Neural cell (in vitro differentiated cells): ENCODE results near the gene LYPLAL1. TPM values are rescaled to one million over a fixed set of nuclear protein-coding genes. Genes with fewer than 3 reads are reported as not detected.

ENCODE experiments used
- H2AFZ ChIP-seq: fragments of 200-600, 300-800 bp; sonication (generic), shearing (Covaris generic); 2 replicates; pipeline ENCODE4 v1.6.0; 2014; ENCODE audit warnings: low read depth, mild to moderate bottlenecking, antibody characterized with exemption, low read length, moderate library complexity
- H3F3A ChIP-seq: fragments of 200-600 bp; shearing (Covaris generic); 2 replicates; pipeline ENCODE4 v1.6.1; 2016; ENCODE audit warnings: mild to moderate bottlenecking, moderate library complexity, mixed read lengths, antibody characterized with exemption, low read length; ENCODE audit not compliant: insufficient read depth, poor library complexity, severe bottlenecking
- H3K27ac ChIP-seq: fragments of 200-600, 300-800 bp; sonication (generic), shearing (Covaris generic); 2 replicates; pipeline ENCODE4 v1.5.1; 2014; ENCODE audit warnings: mild to moderate bottlenecking, low read length, moderate library complexity
- H3K27me3 ChIP-seq: fragments of 300-800, 200-600 bp; sonication (generic), shearing (Covaris generic); 2 replicates; pipeline ENCODE4 v1.6.0; 2014; ENCODE audit warnings: mild to moderate bottlenecking, low read depth, low read length, moderate library complexity; ENCODE audit not compliant: insufficient read depth
- H3K36me3 ChIP-seq: fragments of 300-800, 200-600 bp; sonication (generic), shearing (Covaris generic); 2 replicates; pipeline ENCODE4 v1.5.1; 2014; ENCODE audit warnings: mild to moderate bottlenecking, antibody characterized with exemption, low read length, moderate library complexity; ENCODE audit not compliant: insufficient read depth
- H3K4me2 ChIP-seq: fragments of 300-800, 200-600 bp; sonication (generic), shearing (Covaris generic); 2 replicates; pipeline ENCODE4 v1.6.0; 2014; ENCODE audit warnings: mild to moderate bottlenecking, low read length
- H3K4me3 ChIP-seq: fragments of 300-800, 200-600 bp; sonication (generic), shearing (Covaris generic); 2 replicates; pipeline ENCODE4 v1.5.1; 2014; ENCODE audit warnings: mild to moderate bottlenecking, low read length, moderate library complexity
- H3K79me2 ChIP-seq: fragments of 200-600 bp; shearing (Covaris generic); replicated peaks from 2 replicates; pipeline ENCODE4 v1.6.0; 2014; ENCODE audit warnings: mild to moderate bottlenecking, low read length, moderate library complexity; ENCODE audit not compliant: insufficient read depth
- H3K9ac ChIP-seq: fragments of 300-800, 200-600 bp; sonication (generic), shearing (Covaris generic); 2 replicates; pipeline ENCODE4 v1.6.1; 2016; ENCODE audit warnings: mild to moderate bottlenecking, low read length, mixed read lengths
- H3K9me2 ChIP-seq: fragments of 200-600 bp; shearing (Covaris generic); 2 replicates; pipeline ENCODE4 v1.6.1; 2016; ENCODE audit warnings: mild to moderate bottlenecking, low read length, mixed read lengths; ENCODE audit not compliant: insufficient read depth
- H3K9me3 ChIP-seq: fragments of 200-600, 300-800 bp; sonication (generic), shearing (Covaris generic); 2 replicates; pipeline ENCODE4 v1.6.1; 2016; ENCODE audit warnings: mild to moderate bottlenecking, mixed run types, low read length, moderate library complexity, mixed read lengths
- H4K20me1 ChIP-seq: fragments of 200-600 bp; shearing (Covaris generic); 2 replicates; pipeline ENCODE4 v1.6.1; 2016; ENCODE audit warnings: mild to moderate bottlenecking, mixed run types; ENCODE audit not compliant: insufficient read depth
- EP300 ChIP-seq: fragments of 450-650 bp; conservative IDR thresholded peaks from 2 replicates; pipeline ENCODE4 v1.6.1; 2014; ENCODE audit warnings: antibody characterized with exemption, mild to moderate bottlenecking, moderate library complexity; ENCODE audit not compliant: poor library complexity, severe bottlenecking
- EZH2 ChIP-seq: fragments of 200-600, 300-800 bp; shearing (Covaris generic), sonication (generic); IDR thresholded peaks from 2 replicates; pipeline ENCODE4 v1.6.1; 2014; ENCODE audit warnings: antibody characterized with exemption, low read length, borderline replicate concordance, mild to moderate bottlenecking; ENCODE audit not compliant: insufficient read depth, poor library complexity, severe bottlenecking
- MXI1 ChIP-seq: fragments of 450-650 bp; conservative IDR thresholded peaks from 2 replicates; pipeline ENCODE4 v1.6.1; 2014; ENCODE audit warnings: antibody characterized with exemption, mild to moderate bottlenecking; ENCODE audit not compliant: poor library complexity, severe bottlenecking
- POLR2AphosphoS5 ChIP-seq: IDR thresholded peaks from 2 replicates; pipeline ENCODE4 v1.6.1; 2012
- RAD21 ChIP-seq: fragments of 450-650 bp; conservative IDR thresholded peaks from 2 replicates; pipeline ENCODE4 v1.6.1; 2014; ENCODE audit warnings: antibody characterized with exemption, mild to moderate bottlenecking, moderate library complexity
- SMC3 ChIP-seq: fragments of 450-650 bp; conservative IDR thresholded peaks from 2 replicates; pipeline ENCODE4 v1.6.1; 2014; ENCODE audit warnings: antibody characterized with exemption, mild to moderate bottlenecking, moderate library complexity; ENCODE audit not compliant: poor library complexity
- TAF1 ChIP-seq: IDR thresholded peaks from 2 replicates; pipeline ENCODE4 v1.6.1; 2012; ENCODE audit warnings: low read depth
- polyA plus RNA-seq: library from polyadenylated mRNA; depleted of rRNA; stranded (reverse); fragments of >200 nt; gene quantifications from 2 replicates; pipeline ENCODE4 v1.2.3, GENCODE V29; 2014
- TF ChIP-seq, protein P1 (sequence below): fragments of 450-650 bp; IDR thresholded peaks from 2 replicates; pipeline ENCODE4 v1.5.1; 2014; ENCODE audit warnings: antibody characterized with exemption, mild to moderate bottlenecking, moderate library complexity; ENCODE audit not compliant: poor library complexity, severe bottlenecking
- TF ChIP-seq, protein P2 (sequence below): IDR thresholded peaks from 2 replicates; pipeline ENCODE4 v1.6.1; 2012; ENCODE audit warnings: borderline replicate concordance

LYPLAL1 gene
- polyA plus RNA-seq, 1 donor from 2014 or later = 38.1 TPM

DNA sequence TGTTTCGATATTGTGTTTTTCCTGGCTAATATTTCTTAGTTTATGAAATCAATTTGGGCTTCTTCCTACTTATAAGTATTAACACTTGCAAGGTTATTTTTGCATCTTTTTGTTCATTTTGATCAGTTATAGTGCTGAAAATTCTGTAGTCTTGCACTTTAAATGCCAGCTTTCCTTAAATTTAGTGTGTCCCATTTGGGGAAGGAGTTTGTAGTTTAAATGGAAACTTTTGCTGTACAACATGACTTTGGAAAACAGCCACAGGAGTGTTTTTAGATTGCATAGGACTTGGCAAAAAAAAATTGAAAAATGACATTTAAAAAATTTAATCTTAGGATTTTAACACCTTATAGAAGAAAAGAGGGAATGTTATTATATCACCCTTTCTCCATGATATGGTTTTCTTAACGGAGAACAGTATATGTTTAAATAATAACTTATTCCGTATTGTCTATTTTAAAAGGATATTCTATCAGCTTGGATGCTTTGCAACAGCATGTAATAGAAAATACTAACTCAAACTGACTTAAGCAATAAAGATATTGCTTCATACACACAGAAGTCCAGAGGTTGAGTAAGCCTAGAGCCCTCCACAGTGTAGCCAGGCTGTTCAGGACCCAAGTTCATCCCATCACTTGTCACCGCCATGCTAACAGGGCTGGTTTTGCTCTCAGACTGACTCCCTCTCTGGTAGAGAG is 53.8 kb downstream of the LYPLAL1 start (continued):
- TF ChIP-seq, protein P1, sequence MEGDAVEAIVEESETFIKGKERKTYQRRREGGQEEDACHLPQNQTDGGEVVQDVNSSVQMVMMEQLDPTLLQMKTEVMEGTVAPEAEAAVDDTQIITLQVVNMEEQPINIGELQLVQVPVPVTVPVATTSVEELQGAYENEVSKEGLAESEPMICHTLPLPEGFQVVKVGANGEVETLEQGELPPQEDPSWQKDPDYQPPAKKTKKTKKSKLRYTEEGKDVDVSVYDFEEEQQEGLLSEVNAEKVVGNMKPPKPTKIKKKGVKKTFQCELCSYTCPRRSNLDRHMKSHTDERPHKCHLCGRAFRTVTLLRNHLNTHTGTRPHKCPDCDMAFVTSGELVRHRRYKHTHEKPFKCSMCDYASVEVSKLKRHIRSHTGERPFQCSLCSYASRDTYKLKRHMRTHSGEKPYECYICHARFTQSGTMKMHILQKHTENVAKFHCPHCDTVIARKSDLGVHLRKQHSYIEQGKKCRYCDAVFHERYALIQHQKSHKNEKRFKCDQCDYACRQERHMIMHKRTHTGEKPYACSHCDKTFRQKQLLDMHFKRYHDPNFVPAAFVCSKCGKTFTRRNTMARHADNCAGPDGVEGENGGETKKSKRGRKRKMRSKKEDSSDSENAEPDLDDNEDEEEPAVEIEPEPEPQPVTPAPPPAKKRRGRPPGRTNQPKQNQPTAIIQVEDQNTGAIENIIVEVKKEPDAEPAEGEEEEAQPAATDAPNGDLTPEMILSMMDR = no peak
- TF ChIP-seq POLR2AphosphoS5 = no peak
- TF ChIP-seq TAF1 = no peak

DNA sequence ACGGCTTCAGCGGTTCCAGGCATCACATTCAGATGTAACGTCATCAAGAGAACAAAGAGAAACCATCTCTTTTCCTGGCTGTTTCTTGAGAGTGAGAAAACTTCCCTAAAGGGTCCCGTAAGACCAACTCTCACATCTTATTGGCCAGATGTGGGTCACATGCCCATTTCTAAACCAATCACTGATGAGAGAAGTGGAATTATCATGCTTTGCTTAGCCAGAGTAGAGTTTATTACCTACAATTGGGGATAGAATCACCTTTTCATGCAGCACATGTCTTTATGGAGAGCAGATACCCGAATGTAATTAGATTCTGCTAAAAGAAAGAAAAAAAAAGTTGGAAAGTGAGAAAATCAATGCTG is 54.4 kb downstream of the LYPLAL1 start:
- no peaks in the 10 kb centered on the region for H3K79me2 ChIP-seq
- TF ChIP-seq, protein P2, sequence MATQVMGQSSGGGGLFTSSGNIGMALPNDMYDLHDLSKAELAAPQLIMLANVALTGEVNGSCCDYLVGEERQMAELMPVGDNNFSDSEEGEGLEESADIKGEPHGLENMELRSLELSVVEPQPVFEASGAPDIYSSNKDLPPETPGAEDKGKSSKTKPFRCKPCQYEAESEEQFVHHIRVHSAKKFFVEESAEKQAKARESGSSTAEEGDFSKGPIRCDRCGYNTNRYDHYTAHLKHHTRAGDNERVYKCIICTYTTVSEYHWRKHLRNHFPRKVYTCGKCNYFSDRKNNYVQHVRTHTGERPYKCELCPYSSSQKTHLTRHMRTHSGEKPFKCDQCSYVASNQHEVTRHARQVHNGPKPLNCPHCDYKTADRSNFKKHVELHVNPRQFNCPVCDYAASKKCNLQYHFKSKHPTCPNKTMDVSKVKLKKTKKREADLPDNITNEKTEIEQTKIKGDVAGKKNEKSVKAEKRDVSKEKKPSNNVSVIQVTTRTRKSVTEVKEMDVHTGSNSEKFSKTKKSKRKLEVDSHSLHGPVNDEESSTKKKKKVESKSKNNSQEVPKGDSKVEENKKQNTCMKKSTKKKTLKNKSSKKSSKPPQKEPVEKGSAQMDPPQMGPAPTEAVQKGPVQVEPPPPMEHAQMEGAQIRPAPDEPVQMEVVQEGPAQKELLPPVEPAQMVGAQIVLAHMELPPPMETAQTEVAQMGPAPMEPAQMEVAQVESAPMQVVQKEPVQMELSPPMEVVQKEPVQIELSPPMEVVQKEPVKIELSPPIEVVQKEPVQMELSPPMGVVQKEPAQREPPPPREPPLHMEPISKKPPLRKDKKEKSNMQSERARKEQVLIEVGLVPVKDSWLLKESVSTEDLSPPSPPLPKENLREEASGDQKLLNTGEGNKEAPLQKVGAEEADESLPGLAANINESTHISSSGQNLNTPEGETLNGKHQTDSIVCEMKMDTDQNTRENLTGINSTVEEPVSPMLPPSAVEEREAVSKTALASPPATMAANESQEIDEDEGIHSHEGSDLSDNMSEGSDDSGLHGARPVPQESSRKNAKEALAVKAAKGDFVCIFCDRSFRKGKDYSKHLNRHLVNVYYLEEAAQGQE = no peak
- TF ChIP-seq POLR2AphosphoS5 (no peak), EZH2 (no peak), TAF1 (no peak), MXI1 (no peak), SMC3 (no peak), EP300 (no peak), RAD21 (no peak)
- TF ChIP-seq, protein P1 = no peak
- no peak overlapping the region for H3K4me3 ChIP-seq
- H3F3A ChIP-seq = no peaks in the 10 kb centered on the region
- no peaks in the 10 kb centered on the region for H3K36me3 ChIP-seq
- H3K9me3 ChIP-seq = no peaks in the 10 kb centered on the region
- no peak overlapping the region for H3K9ac ChIP-seq
- no peak overlapping the region for H2AFZ ChIP-seq
- no peaks in the 10 kb centered on the region for H4K20me1 ChIP-seq
- no peak overlapping the region for H3K4me2 ChIP-seq
- no peaks in the 10 kb centered on the region for H3K27me3 ChIP-seq
- no peaks in the 10 kb centered on the region for H3K9me2 ChIP-seq
- H3K27ac ChIP-seq = no peak overlapping the region
